ENCODE measurements around the gene PPP1R12C.
"Not testable (repeated sequence)": the region's sequence is repeated elsewhere in the genome, so short reads cannot be mapped to it uniquely, and the experiment has no call there.

Gene PPP1R12C

DNA sequence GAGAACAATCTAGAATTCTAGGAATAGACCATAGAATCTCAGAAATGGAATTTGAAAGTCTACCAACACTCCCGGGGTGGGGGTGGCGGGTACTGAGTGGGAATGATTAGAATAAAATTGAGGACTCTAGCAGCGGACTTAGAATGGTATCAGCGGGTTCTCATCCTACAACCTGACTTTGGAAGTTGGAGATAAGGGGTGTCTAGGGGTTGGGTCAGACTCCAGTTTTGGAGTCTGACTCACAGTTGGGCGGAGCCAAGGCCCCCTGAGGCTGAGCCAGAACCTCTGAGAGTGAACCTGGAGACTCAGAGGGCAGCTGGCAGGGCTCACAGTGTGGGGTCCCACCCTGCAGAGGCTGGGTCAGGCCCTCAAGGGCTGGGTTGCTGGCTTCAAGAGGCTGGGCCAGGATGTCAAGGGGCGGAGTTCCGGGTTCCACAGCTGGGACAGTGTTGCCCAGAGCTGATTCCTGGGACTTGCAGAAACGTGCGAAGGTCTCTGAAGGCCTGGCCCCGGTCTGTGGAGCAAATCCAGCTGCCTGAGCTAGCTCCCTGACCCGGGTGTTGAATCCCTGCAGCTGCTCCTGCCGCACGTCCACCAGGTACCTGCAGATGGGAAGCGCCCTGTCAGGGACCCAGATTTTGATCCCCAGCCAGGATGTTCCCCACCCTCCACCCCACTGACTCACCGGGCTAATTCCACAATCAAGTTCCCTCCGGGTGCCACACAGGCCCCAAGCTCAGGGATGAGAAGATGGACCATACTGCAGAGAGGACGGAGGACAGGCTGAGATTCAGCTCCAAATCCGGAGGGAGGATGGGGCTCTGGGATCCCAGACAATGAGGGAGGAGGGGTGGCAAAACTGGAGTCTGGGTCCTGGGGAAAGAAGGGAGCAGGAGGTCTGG is 41.7 kb upstream of the PPP1R12C start:
- DNase-seq (ENCODE audit: extremely low read depth, low read depth): no peak
- no peak for TF ChIP-seq CTCF (IDR thresholded peaks at IDR 0.05; ENCODE audit: low read depth, low read length)

GRCh38 chr19:55158423-55158822 is 41.0 kb upstream of the PPP1R12C start:
- DNase-seq (ENCODE audit: extremely low read depth, low read depth): no peak
- TF ChIP-seq CTCF (IDR thresholded peaks at IDR 0.05; ENCODE audit: low read depth, low read length): no peak

- no peak for TF ChIP-seq CTCF (IDR thresholded peaks at IDR 0.05; ENCODE audit: low read depth, low read length)
- no peak for DNase-seq (ENCODE audit: extremely low read depth, low read depth)
Measured at GRCh38 chr19:55157064-55157908, 39.8 kb upstream of the PPP1R12C start, which contains the start of gene TNNI3. TNNI3 (minus strand) TSS chr19:55157732; CDS start chr19:55157589, 143 bp downstream.

- DNase-seq (ENCODE audit: extremely low read depth, low read depth): no peak
- TF ChIP-seq CTCF (IDR thresholded peaks at IDR 0.05; ENCODE audit: low read depth, low read length): no peak
Measured at GRCh38 chr19:55156202-55157063, 39.0 kb upstream of the PPP1R12C start.

GRCh38 chr19:55155784-55156183 is 38.3 kb upstream of the PPP1R12C start:
- not testable (repeated sequence) for DNase-seq (ENCODE audit: extremely low read depth, low read depth)

DNA sequence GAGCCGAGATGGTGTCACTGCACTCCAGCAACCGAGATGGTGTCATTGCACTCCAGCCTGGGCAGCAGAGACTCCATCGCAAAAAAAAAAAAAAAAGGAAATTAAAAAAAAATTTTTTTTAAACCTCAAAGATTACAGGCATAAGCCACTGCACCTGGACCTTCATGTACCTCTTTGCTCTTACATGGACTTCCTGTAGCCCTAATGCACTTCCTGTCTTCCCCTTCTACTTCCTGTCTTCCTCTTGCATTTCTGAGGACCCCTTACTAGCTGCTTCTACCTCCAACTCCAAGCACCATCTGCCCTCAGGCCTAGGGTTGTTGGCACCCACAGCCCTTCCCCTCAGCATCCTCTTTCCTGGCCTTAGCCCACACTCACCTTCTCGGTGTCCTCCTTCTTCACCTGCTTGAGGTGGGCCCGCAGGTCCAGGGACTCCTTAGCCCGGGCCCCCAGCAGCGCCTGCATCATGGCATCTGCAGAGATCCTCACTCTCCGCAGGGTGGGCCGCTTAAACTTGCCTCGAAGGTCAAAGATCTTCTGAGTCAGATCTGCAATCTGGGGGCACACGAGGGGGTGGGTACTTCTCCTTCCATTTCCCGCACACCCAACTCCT is 36.3 kb upstream of the PPP1R12C start:
- no peak for TF ChIP-seq CTCF (IDR thresholded peaks at IDR 0.05; ENCODE audit: low read depth, low read length)
- DNase-seq (ENCODE audit: extremely low read depth, low read depth): no peak

DNA sequence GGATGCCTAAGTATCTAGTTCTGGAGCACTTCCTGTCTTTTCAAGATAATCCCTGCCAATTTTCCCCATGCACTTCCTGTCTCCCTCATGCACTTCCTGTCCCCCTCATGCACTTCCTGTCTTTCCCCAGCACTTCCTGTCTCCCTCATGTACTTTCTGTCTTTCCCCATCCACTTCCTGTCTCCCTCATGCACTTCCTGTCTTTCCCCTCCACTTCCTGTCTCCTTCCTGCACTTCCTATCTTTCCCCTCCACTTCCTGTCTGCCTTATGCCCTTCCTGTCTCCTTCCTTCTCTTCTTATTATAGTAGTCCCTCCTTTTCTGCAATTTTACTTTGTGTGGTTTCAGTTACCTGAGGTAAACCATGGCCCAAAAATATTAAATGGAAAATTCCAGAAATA is 34.6 kb upstream of the PPP1R12C start:
- DNase-seq (ENCODE audit: extremely low read depth, low read depth): no peak

More for the DNA sequence above, 34.6 kb upstream of the PPP1R12C start:
- TF ChIP-seq CTCF (IDR thresholded peaks at IDR 0.05; ENCODE audit: low read depth, low read length): no peak

Measured in AG09319 (cell line).